Measurements from ENCODE around the gene SMG6. TPM values are rescaled to one million over a fixed set of nuclear protein-coding genes. Genes with fewer than 3 reads are reported as not detected.

The SMG6 gene
- total and polyA plus RNA-seq, 2 of the 13 experiments (the other 11 are each of a cell fraction or from before 2014, with no cell fraction given): 4.6 to 14.6 TPM

- TF ChIP-seq TRAFD1 (CRISPR knock-in tag; IDR thresholded peaks at IDR 0.05; ENCODE audit: borderline replicate concordance): no peak
- no peak for TF ChIP-seq ZNF546 (CRISPR knock-in tag; conservative IDR thresholded peaks at IDR 0.05)
- TF ChIP-seq ZNF574 (CRISPR knock-in tag; IDR thresholded peaks at IDR 0.05): peak; percentile 86
- TF ChIP-seq ZNF614 (CRISPR knock-in tag; IDR thresholded peaks at IDR 0.05; ENCODE audit: borderline replicate concordance): peak; percentile 23; the same call in 1 of the 2 replicates
- TF ChIP-seq IKZF1 (IDR thresholded peaks at IDR 0.05): no peak
- TF ChIP-seq IRF9 (CRISPR knock-in tag; IDR thresholded peaks at IDR 0.05; ENCODE audit: borderline replicate concordance): peak; percentile 81; the same call in 1 of the 2 replicates
- TF ChIP-seq UBTF (CRISPR knock-in tag; IDR thresholded peaks at IDR 0.05): peak; percentile 63; the same call in 1 of the 2 replicates
- TF ChIP-seq ZNF18 (CRISPR knock-in tag; IDR thresholded peaks at IDR 0.05; ENCODE audit: insufficient replicate concordance): no peak
- TF ChIP-seq ZNF33B (CRISPR knock-in tag; IDR thresholded peaks at IDR 0.05): peak; percentile 71; the same call in 1 of the 2 replicates
- peak; percentile 68 to 82 for TF ChIP-seq HMGXB4 (CRISPR knock-in tag; IDR thresholded peaks at IDR 0.05; ENCODE audit: borderline replicate concordance in 1 of 2, low read depth in 1 of 2)
- no peak for TF ChIP-seq ZNF264 (CRISPR knock-in tag; IDR thresholded peaks at IDR 0.05)
- peak; percentile 84 for TF ChIP-seq ZFX (CRISPR knock-in tag; IDR thresholded peaks at IDR 0.05; ENCODE audit: low read depth)
- no peak for TF ChIP-seq ZSCAN22 (CRISPR knock-in tag; IDR thresholded peaks at IDR 0.05)
- TF ChIP-seq ZEB1 (IDR thresholded peaks at IDR 0.05; ENCODE audit: insufficient replicate concordance, low read depth): no peak
These were observed 273.4 kb downstream of the SMG6 start, which contains the start of gene DPH1 (continued) for GRCh38 chr17:2029911-2030778.

All from HepG2 (cell line).